Measurements from ENCODE around the gene NDUFV1.
"Not testable (repeated sequence)": the region's sequence is repeated elsewhere in the genome, so short reads cannot be mapped to it uniquely, and the experiment has no call there.

NDUFV1 gene

GRCh38 chr11:67586568-67587250 lies 20.0 kb upstream of the NDUFV1 start:
- no peak for DNase-seq

- no peak for DNase-seq
Measured at GRCh38 chr11:67588136-67588503, 18.6 kb upstream of the NDUFV1 start.

- not testable (repeated sequence) for DNase-seq
Measured at GRCh38 chr11:67588899-67589415, 17.8 kb upstream of the NDUFV1 start.

GRCh38 chr11:67592880-67593564 lies 13.7 kb upstream of the NDUFV1 start:
- DNase-seq: no peak

GRCh38 chr11:67593565-67593905 lies 13.2 kb upstream of the NDUFV1 start:
- DNase-seq: no peak

GRCh38 chr11:67594480-67594879 lies 12.3 kb upstream of the NDUFV1 start:
- no peak for DNase-seq

GRCh38 chr11:67596753-67597300 lies 9.9 kb upstream of the NDUFV1 start:
- no peak for DNase-seq

- not testable (repeated sequence) for DNase-seq
Measured at GRCh38 chr11:67597458-67597857, 9.3 kb upstream of the NDUFV1 start.

GRCh38 chr11:67597963-67598362 lies 8.8 kb upstream of the NDUFV1 start:
- not testable (repeated sequence) for DNase-seq

GRCh38 chr11:67599149-67599548 lies 7.6 kb upstream of the NDUFV1 start:
- no peak for DNase-seq

- no peak for DNase-seq
Measured at GRCh38 chr11:67600324-67601029, 6.3 kb upstream of the NDUFV1 start.

GRCh38 chr11:67601098-67601497 lies 5.6 kb upstream of the NDUFV1 start:
- no peak for DNase-seq

- DNase-seq: not testable (repeated sequence)
Measured at GRCh38 chr11:67604119-67604518, 2.6 kb upstream of the NDUFV1 start.

- DNase-seq: no peak
Measured at GRCh38 chr11:67604815-67605214, 1.9 kb upstream of the NDUFV1 start.

GRCh38 chr11:67605231-67606011 lies 1.3 kb upstream of the NDUFV1 start:
- DNase-seq: no peak

GRCh38 chr11:67606093-67606491 lies 644 bp upstream of the NDUFV1 start:
- no peak for DNase-seq

GRCh38 chr11:67607507-67607906 lies 771 bp downstream of the NDUFV1 start:
- DNase-seq: no peak

GRCh38 chr11:67608486-67608885 lies 1.8 kb downstream of the NDUFV1 start:
- no peak for DNase-seq

GRCh38 chr11:67609316-67609715 lies 2.6 kb downstream of the NDUFV1 start:
- no peak for DNase-seq

- no peak for DNase-seq
Measured at GRCh38 chr11:67610302-67610868, 3.6 kb downstream of the NDUFV1 start.

- DNase-seq: no peak
Measured at GRCh38 chr11:67611165-67611564, 4.4 kb downstream of the NDUFV1 start.

Measured in activated CD4-positive, alpha-beta T cell treated with anti-CD3 and anti-CD28 coated beads, Interleukin-10, Interleukin-2, amounts not matched to agents 100 ng/mL and 50 ng/mL, durations not matched to agents 16 hours and 8 hours (primary cell).